ENCODE data around the gene KCNIP3. TPM values are rescaled to one million over a fixed set of nuclear protein-coding genes. Genes with fewer than 3 reads are reported as not detected.

Gene KCNIP3
- total RNA-seq, 1 donor from 2014 or later: 0.64 TPM

DNA sequence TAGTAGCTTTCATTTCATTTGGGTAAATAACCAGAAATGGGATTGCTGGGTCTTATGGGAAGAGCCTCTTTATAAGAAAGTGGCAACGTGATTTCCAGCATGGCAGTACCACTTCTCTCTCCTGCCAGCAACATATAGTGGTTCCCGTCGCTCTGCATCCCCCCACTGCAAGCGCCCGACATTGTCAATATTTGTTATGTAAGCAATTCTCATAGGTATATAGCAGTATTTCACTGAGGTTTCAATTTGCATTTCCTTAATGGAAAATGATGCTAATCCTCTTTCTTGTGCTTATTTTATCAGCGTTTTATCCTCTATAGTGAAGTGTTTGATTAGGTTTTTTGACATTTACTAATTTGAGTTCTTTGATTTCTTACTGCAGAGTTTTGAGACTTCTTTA lies 69.4 kb downstream of the KCNIP3 start:
- Histone ChIP-seq H2AFZ (replicated peaks) (no peak overlapping the region), H3K27me3 (no peaks in the 10 kb centered on the region), H3K9ac (no peak overlapping the region), H3K79me2 (ENCODE audit: low read depth) (no peaks in the 10 kb centered on the region), H3K9me3 (ENCODE audit: low read depth) (no peaks in the 10 kb centered on the region), H3K4me3 (no peak overlapping the region), H3K4me1 (no peaks in the 10 kb centered on the region), H3K4me2 (no peak overlapping the region), H4K20me1 (ENCODE audit: low read depth) (no peaks in the 10 kb centered on the region), H3F3A (ENCODE audit: low read depth) (no peaks in the 10 kb centered on the region), H3K36me3 (no peaks in the 10 kb centered on the region), H3K27ac (no peak overlapping the region)
- no peak for DNase-seq (ENCODE audit: low spot score)
- H3K9me3 Mint-ChIP-seq: no peaks in the 10 kb centered on the region
- no peaks in the 10 kb centered on the region for H3K36me3 Mint-ChIP-seq
- no peak overlapping the region for H3K27ac Mint-ChIP-seq
- H3K27me3 Mint-ChIP-seq (ENCODE audit: insufficient read depth, low read depth): no peaks in the 10 kb centered on the region
- no peak for TF ChIP-seq EZH2phosphoT487 (IDR thresholded peaks at IDR 0.05)
- TF ChIP-seq, protein P1, sequence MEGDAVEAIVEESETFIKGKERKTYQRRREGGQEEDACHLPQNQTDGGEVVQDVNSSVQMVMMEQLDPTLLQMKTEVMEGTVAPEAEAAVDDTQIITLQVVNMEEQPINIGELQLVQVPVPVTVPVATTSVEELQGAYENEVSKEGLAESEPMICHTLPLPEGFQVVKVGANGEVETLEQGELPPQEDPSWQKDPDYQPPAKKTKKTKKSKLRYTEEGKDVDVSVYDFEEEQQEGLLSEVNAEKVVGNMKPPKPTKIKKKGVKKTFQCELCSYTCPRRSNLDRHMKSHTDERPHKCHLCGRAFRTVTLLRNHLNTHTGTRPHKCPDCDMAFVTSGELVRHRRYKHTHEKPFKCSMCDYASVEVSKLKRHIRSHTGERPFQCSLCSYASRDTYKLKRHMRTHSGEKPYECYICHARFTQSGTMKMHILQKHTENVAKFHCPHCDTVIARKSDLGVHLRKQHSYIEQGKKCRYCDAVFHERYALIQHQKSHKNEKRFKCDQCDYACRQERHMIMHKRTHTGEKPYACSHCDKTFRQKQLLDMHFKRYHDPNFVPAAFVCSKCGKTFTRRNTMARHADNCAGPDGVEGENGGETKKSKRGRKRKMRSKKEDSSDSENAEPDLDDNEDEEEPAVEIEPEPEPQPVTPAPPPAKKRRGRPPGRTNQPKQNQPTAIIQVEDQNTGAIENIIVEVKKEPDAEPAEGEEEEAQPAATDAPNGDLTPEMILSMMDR (IDR thresholded peaks at IDR 0.05): no peak
- no peak for TF ChIP-seq EZH2 (IDR thresholded peaks at IDR 0.05)
- no peak overlapping the region for H3K4me3 Mint-ChIP-seq
- no peaks in the 10 kb centered on the region for H3K4me1 Mint-ChIP-seq

DNA sequence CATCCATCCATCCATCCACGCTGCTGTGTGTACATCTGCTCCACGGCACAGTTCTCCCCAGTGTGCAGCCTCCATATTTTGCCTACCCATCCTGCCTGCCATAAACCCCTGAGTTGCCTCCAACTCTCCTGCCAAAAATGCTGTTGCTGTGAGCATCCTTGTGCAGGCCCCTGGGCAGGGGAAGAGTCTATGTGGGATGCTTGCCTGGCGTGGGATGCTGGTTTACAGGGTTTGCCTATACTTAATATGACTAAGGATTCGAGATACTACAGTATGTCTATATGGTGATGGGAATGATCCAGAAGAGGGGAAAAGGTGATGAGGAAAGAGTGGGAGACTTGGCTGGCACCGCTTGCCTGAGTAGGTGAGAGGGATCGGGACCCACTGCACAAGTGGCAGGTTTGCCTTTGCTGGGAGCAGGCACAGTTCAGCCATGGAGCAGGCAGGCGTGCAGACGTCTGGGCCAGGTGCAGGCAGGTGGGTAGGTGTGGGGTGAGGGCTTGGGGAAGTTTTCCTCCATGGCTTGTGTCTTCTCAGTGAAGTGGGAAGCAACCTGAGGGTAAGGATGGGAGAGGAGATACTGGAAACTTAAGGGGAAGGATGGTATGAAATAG lies 75.2 kb downstream of the KCNIP3 start:
- no peak overlapping the region for H3K4me3 ChIP-seq
- Mint-ChIP-seq H3K36me3 (no peaks in the 10 kb centered on the region), H3K27ac (no peak overlapping the region), H3K27me3 (ENCODE audit: insufficient read depth, low read depth) (peaks cover 4% of the 10 kb centered on the region), H3K9me3 (no peaks in the 10 kb centered on the region), H3K4me1 (peaks cover 5% of the 10 kb centered on the region), H3K4me3 (no peak overlapping the region)
- H3K9ac ChIP-seq: no peak overlapping the region
- DNase-seq (ENCODE audit: low spot score): no peak
- no peaks in the 10 kb centered on the region for H3K36me3 ChIP-seq
- no peaks in the 10 kb centered on the region for H3K79me2 ChIP-seq (ENCODE audit: low read depth)
- no peaks in the 10 kb centered on the region for H3F3A ChIP-seq (ENCODE audit: low read depth)
- H3K27me3 ChIP-seq: no peaks in the 10 kb centered on the region
- no peaks in the 10 kb centered on the region for H3K9me3 ChIP-seq (ENCODE audit: low read depth)
- no peaks in the 10 kb centered on the region for H3K4me1 ChIP-seq
- no peak overlapping the region for H3K27ac ChIP-seq
- H3K4me2 ChIP-seq: no peak overlapping the region
- H4K20me1 ChIP-seq (ENCODE audit: low read depth): no peaks in the 10 kb centered on the region
- TF ChIP-seq EZH2phosphoT487 (IDR thresholded peaks at IDR 0.05) (no peak), EZH2 (IDR thresholded peaks at IDR 0.05) (no peak)
- TF ChIP-seq, protein P1 (IDR thresholded peaks at IDR 0.05): no peak
- no peak overlapping the region for H2AFZ ChIP-seq (replicated peaks)

DNA sequence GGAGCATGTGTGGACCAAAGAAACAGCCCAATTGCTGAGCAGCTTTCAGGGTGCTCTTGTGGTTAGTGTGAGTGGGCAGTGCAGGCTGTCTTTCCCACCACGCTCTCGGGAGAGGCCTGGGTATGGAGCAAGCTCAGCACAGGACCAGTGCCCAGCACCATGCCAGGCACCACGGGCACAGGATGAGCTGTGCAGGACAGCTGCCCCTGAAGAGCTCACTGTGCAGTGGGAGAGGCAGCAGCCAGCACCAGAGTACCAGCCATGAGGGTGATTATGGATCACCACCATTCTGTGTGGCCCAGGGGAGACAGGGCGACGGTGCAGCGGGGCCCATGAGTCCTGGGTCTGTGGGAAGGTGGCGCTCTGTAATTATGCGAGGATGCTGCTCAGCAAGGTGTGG lies 75.7 kb downstream of the KCNIP3 start:
- Histone ChIP-seq H3K9me3 (ENCODE audit: low read depth) (no peaks in the 10 kb centered on the region), H3K79me2 (ENCODE audit: low read depth) (no peaks in the 10 kb centered on the region), H3K36me3 (no peaks in the 10 kb centered on the region), H3K4me3 (no peak overlapping the region), H3F3A (ENCODE audit: low read depth) (no peaks in the 10 kb centered on the region), H3K27ac (no peak overlapping the region), H4K20me1 (ENCODE audit: low read depth) (no peaks in the 10 kb centered on the region), H3K4me1 (no peaks in the 10 kb centered on the region), H2AFZ (replicated peaks) (no peak overlapping the region), H3K4me2 (no peak overlapping the region), H3K9ac (no peak overlapping the region), H3K27me3 (no peaks in the 10 kb centered on the region)
- Mint-ChIP-seq H3K27ac (no peak overlapping the region), H3K36me3 (no peaks in the 10 kb centered on the region), H3K4me3 (no peak overlapping the region), H3K9me3 (no peaks in the 10 kb centered on the region), H3K4me1 (peaks cover 5% of the 10 kb centered on the region), H3K27me3 (ENCODE audit: insufficient read depth, low read depth) (peaks cover 6% of the 10 kb centered on the region)
- DNase-seq (ENCODE audit: low spot score): no peak
- TF ChIP-seq EZH2 (IDR thresholded peaks at IDR 0.05): no peak
- TF ChIP-seq EZH2phosphoT487 (IDR thresholded peaks at IDR 0.05): no peak
- TF ChIP-seq, protein P1 (IDR thresholded peaks at IDR 0.05): no peak

All from neural progenitor cell (in vitro differentiated cells).